GM12878 (cell line): ENCODE measurements around the gene COX6A2. TPM values are rescaled to one million over a fixed set of nuclear protein-coding genes. Genes with fewer than 3 reads are reported as not detected.

Experiments
- ATAC-seq: fragments of 200-7000 bp; cut with Tn5 transposase; 3 replicates; pipeline ENCODE4 v1.9.1; 2020; ENCODE audit warnings: mild to moderate bottlenecking, moderate library complexity
- BruUV-seq: library from RNA; stranded (reverse); fragments of 400-500 nt; replicated peaks from 2 replicates; lab custom pipeline; 2021; lab: Mats Ljungman, UMichigan
- CTCF ChIA-PET: fragments of 300-600 bp; sonication (Branson Sonifier 250); formaldehyde crosslinking; extraction: SDS; loops from one replicate; lab custom pipeline; 2021; ENCODE audit warnings: inconsistent platforms; lab: Yijun Ruan, JAX
- POLR2A ChIA-PET: fragments of 350-600 bp; formaldehyde crosslinking; extraction: SDS; loops from one replicate; lab custom pipeline; 2021; ENCODE audit warnings: inconsistent platforms; lab: Charles Lee
- RAD21 ChIA-PET: fragments of 300-600 bp; sonication (Branson Sonifier 250); formaldehyde crosslinking; loops from one replicate; lab custom pipeline; 2023; ENCODE audit warnings: antibody characterized with exemption; ENCODE audit not compliant: unreplicated experiment; lab: Charles Lee
- SMC1A ChIA-PET: fragments of 300-600 bp; sonication (Branson Sonifier 250); formaldehyde crosslinking; loops from one replicate; lab custom pipeline; 2023; ENCODE audit not compliant: unreplicated experiment, uncharacterized antibody; lab: Charles Lee
- DNase-seq: peaks from one replicate; pipeline ENCODE4 v3.0.0-alpha.2; 2011; ENCODE audit warnings: low read depth, low spot score
- FAIRE-seq: peaks from 3 replicates; lab custom pipeline; 2011; peaks lifted over from hg19 to GRCh38; lab: Jason Lieb, UNC
- H2AFZ ChIP-seq: 2 replicates; pipeline ENCODE4 v1.6.0; 2011; ENCODE audit warnings: low read depth, low read length, control low read depth; ENCODE audit not compliant: control insufficient read depth
- H3K27ac ChIP-seq: 2 replicates; pipeline ENCODE4 v1.5.1; 2011; ENCODE audit warnings: control low read depth; ENCODE audit not compliant: control insufficient read depth, insufficient read depth
- H3K27me3 ChIP-seq, 2 experiments: replicated peaks in 1 of 2; 2 replicates each; pipeline versions ENCODE4 v1.6.0 to v1.6.1; 2011; ENCODE audit warnings: low read length in 1 of 2; ENCODE audit not compliant: control insufficient read depth in 2 of 2, insufficient read depth in 2 of 2
- H3K36me3 ChIP-seq, 2 experiments: 2 replicates each; pipeline ENCODE4 v1.5.1; 2011; ENCODE audit warnings: low read length in 1 of 2; ENCODE audit not compliant: control insufficient read depth in 2 of 2, insufficient read depth in 2 of 2
- H3K4me1 ChIP-seq: 2 replicates; pipeline ENCODE4 v1.6.1; 2011; ENCODE audit warnings: mild to moderate bottlenecking, low read length, moderate library complexity, mixed read lengths; ENCODE audit not compliant: control insufficient read depth, insufficient read depth
- H3K4me2 ChIP-seq: 2 replicates; pipeline ENCODE4 v1.6.0; 2011; ENCODE audit warnings: control low read depth; ENCODE audit not compliant: control insufficient read depth, insufficient read depth
- H3K4me3 ChIP-seq: fragments of 200-600 bp; sonication (generic); 2 replicates; pipeline ENCODE4 v1.5.1; 2016
- H3K79me2 ChIP-seq: 2 replicates; pipeline ENCODE4 v1.6.0; 2011; ENCODE audit warnings: low read length; ENCODE audit not compliant: control insufficient read depth, insufficient read depth
- H3K9ac ChIP-seq: 2 replicates; pipeline ENCODE4 v1.8.0; 2011; ENCODE audit warnings: low read length, control low read depth, mixed read lengths; ENCODE audit not compliant: control insufficient read depth, insufficient read depth
- H3K9me3 ChIP-seq: replicated peaks from 3 replicates; pipeline ENCODE4 v1.5.1; 2011; ENCODE audit warnings: mild to moderate bottlenecking, low read length; ENCODE audit not compliant: control insufficient read depth, insufficient read depth
- H4K20me1 ChIP-seq: 2 replicates; pipeline ENCODE4 v1.6.0; 2011; ENCODE audit not compliant: control insufficient read depth, insufficient read depth
- BACH1 ChIP-seq: fragments of 450-650 bp; IDR thresholded peaks from 2 replicates; pipeline ENCODE4 v1.6.1; 2017; ENCODE audit warnings: mild to moderate bottlenecking, borderline replicate concordance
- BCL3 ChIP-seq: IDR thresholded peaks from 2 replicates; pipeline ENCODE4 v1.6.1; 2011; ENCODE audit warnings: borderline replicate concordance, low read depth, mild to moderate bottlenecking, moderate library complexity, low read length; ENCODE audit not compliant: insufficient read depth, poor library complexity, severe bottlenecking
- BMI1 ChIP-seq: fragments of 450-650 bp; IDR thresholded peaks from 2 replicates; pipeline ENCODE4 v1.6.1; 2016; ENCODE audit warnings: mild to moderate bottlenecking, moderate library complexity, borderline replicate concordance
- CHD2 ChIP-seq: IDR thresholded peaks from 2 replicates; pipeline ENCODE4 v1.6.1; 2011; ENCODE audit warnings: low read depth, low read length, improper control_type of control experiment, borderline replicate concordance
- E2F8 ChIP-seq: fragments of 450-650 bp; IDR thresholded peaks from 2 replicates; pipeline ENCODE4 v1.6.1; 2018; ENCODE audit warnings: mild to moderate bottlenecking, low read depth, moderate library complexity; ENCODE audit not compliant: partially characterized antibody
- EZH2 ChIP-seq: IDR thresholded peaks from 2 replicates; pipeline ENCODE4 v1.6.1; 2012; ENCODE audit warnings: low read depth, mild to moderate bottlenecking, control low read depth, inconsistent platforms, low read length, borderline replicate concordance; ENCODE audit not compliant: control insufficient read depth
- HCFC1 ChIP-seq: fragments of 150-350 bp; IDR thresholded peaks from 2 replicates; pipeline ENCODE4 v1.6.1; 2014; ENCODE audit warnings: low read length
- MTA3 ChIP-seq: IDR thresholded peaks from 2 replicates; pipeline ENCODE4 v1.6.1; 2012; ENCODE audit warnings: low read length, inconsistent platforms, borderline replicate concordance
- MYC ChIP-seq: IDR thresholded peaks from 2 replicates; pipeline ENCODE4 v1.6.1; 2011; ENCODE audit warnings: mild to moderate bottlenecking, low read length, moderate library complexity, inconsistent platforms; ENCODE audit not compliant: insufficient read depth, insufficient replicate concordance, insufficient read length, severe bottlenecking
- PAX5 ChIP-seq: IDR thresholded peaks from 2 replicates; pipeline ENCODE4 v1.6.1; 2011; ENCODE audit warnings: low read depth, low read length, borderline replicate concordance
- POLR2A ChIP-seq: IDR thresholded peaks from 2 replicates; pipeline ENCODE4 v1.6.1; 2011; ENCODE audit warnings: low read depth, mild to moderate bottlenecking, low read length
- RAD51 ChIP-seq: fragments of 450-650 bp; IDR thresholded peaks from 2 replicates; pipeline ENCODE4 v1.6.1; 2016; ENCODE audit warnings: moderate library complexity, mild to moderate bottlenecking, inconsistent platforms
- RELB ChIP-seq: fragments of 450-650 bp; IDR thresholded peaks from 2 replicates; pipeline ENCODE4 v1.6.1; 2017; ENCODE audit warnings: low read depth, mild to moderate bottlenecking, moderate library complexity
- RUNX3 ChIP-seq: IDR thresholded peaks from 2 replicates; pipeline ENCODE4 v1.6.1; 2012; ENCODE audit warnings: low read length, inconsistent platforms
- TARDBP ChIP-seq: IDR thresholded peaks from 2 replicates; pipeline ENCODE4 v1.6.1; 2016; ENCODE audit warnings: borderline replicate concordance
- TCF12 ChIP-seq: IDR thresholded peaks from 2 replicates; pipeline ENCODE4 v1.6.1; 2011; ENCODE audit warnings: low read depth, mild to moderate bottlenecking, low read length
- YY1 ChIP-seq: IDR thresholded peaks from 2 replicates; pipeline ENCODE4 v1.6.1; 2011; ENCODE audit warnings: low read depth, mild to moderate bottlenecking, low read length
- WGBS: methylation state at CpG from one replicate; pipeline ENCODE4 v1.1.6; 2016; ENCODE audit warnings: low lambda C conversion rate; ENCODE audit not compliant: insufficient replicate concordance, insufficient coverage; ENCODE audit errors: missing lambda C conversion rate; 5-methylcytosine and 5-hydroxymethylcytosine counted together
- in situ Hi-C: fragments of 300-500 bp; cut with MboI; formaldehyde crosslinking; loops from 9 replicates; pipeline ENCODE4 v1.14.3; 2018; ENCODE audit warnings: mixed read lengths
- intact Hi-C: fragments of 100-400 bp; cut with micrococcal nuclease; formaldehyde crosslinking; loops from one replicate; pipeline ENCODE4 v1.14.2; 2022; ENCODE audit not compliant: unreplicated experiment
- polyA plus RNA-seq, 11 experiments: library from polyadenylated mRNA; depleted of rRNA in 4 of 11; unstranded in 6 of 11; stranded (reverse) in 5 of 11; fragments of >200 nt; fragmentation: Nextera tagmentation in 4 of 11; fragmentation: Illumina TruSeq in 1 of 11; extraction: Ambion mirVana in 4 of 11; extraction: Trizol in 1 of 11; gene quantifications; 1 replicate in 1 of 11; 2 replicates in 10 of 11; pipeline versions ENCODE4 v1.2.1 to v1.2.3, GENCODE V29; 2011 to 2016; ENCODE audit warnings: inconsistent platforms in 2 of 11, missing spikeins in 2 of 11, low read depth in 1 of 11
- total RNA-seq, 4 experiments: library from RNA; depleted of rRNA in 3 of 4; stranded (reverse); fragments of >200 nt in 3 of 4; fragmentation: Illumina TruSeq in 1 of 4; extraction: Trizol in 1 of 4; gene quantifications; 2 replicates each; pipeline versions ENCODE4 v1.2.1 to v1.2.3, GENCODE V29; 2013 to 2021

The COX6A2 gene
- total and polyA plus RNA-seq, 10 of the 15 experiments (the other 5 are each of a cell fraction or from before 2014, with no cell fraction given): not detected

GRCh38 chr16:31453255-31454204, 25.4 kb upstream of the COX6A2 start:
- peaks cover 16% of the 10 kb centered on the region for H3K4me1 ChIP-seq
- BruUV-seq: no TSS peak
- no peak for FAIRE-seq
- DNase-seq: no peak
- H3K4me3 ChIP-seq: no peak overlapping the region
- H3K9ac ChIP-seq: no peak overlapping the region
- H3K9me3 ChIP-seq: no peaks in the 10 kb centered on the region
- intact Hi-C loops: no loop called here
- 84% methylated on average over 18 of the region's 20 CpGs for WGBS
- CTCF ChIA-PET: interaction anchor here (0.8 to 3.0 kb wide), 3 partner anchors 10 to 415 kb away, joined by 3 to 11 read pairs (median 9); partner anchors contain the start of gene ZNF843
- no peak overlapping the region for H2AFZ ChIP-seq
- RAD21 ChIA-PET: no interaction called here
- SMC1A ChIA-PET: interaction anchor here (0.6 kb wide), 1 partner anchor 353 kb away, joined by 3 read pairs; no protein-coding TSS in a partner anchor
- H4K20me1 ChIP-seq: peaks cover 7% of the 10 kb centered on the region; the same call in 1 of the 2 replicates
- no peak overlapping the region for H3K4me2 ChIP-seq
- H3K36me3 ChIP-seq: no peaks in the 10 kb centered on the region
- in situ Hi-C loops: no loop called here
- POLR2A ChIA-PET: interaction anchor here (0.5 kb wide), 1 partner anchor 486 kb away, joined by 3 read pairs; no protein-coding TSS in a partner anchor
- H3K27me3 ChIP-seq: no peaks in the 10 kb centered on the region
- H3K79me2 ChIP-seq: peaks cover 30% of the 10 kb centered on the region
- H3K27ac ChIP-seq: no peak overlapping the region
- no peak for ATAC-seq
- TF ChIP-seq E2F8 (no peak), HCFC1 (no peak), BACH1 (no peak), RAD51 (no peak), RUNX3 (no peak), BCL3 (no peak), EZH2 (no peak), TARDBP (no peak), BMI1 (no peak), POLR2A (no peak), TCF12 (no peak), PAX5 (no peak), MYC (no peak), MTA3 (no peak), CHD2 (no peak), YY1 (no peak), RELB (no peak)
